ENCODE data around the gene KIAA1958.

Gene KIAA1958

DNA sequence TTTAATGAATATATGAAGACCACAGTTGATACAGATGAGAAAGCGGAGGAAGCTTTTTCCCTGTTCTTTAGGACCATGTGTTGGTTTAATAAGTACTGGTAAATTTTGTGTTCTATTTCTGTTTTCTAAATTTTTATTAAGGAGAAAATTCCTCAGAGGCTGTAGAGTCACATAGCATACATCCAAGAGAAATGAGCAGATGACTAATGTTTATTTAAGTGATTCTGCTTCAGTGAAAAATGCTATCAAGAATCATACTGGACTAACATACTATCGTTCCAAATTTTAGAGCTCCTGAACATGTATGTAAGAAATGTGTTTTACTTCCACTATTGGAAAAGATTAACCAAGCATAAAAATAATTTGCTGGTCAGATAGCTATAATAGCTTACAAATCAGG, 115.0 kb downstream of the KIAA1958 start:
- DNase-seq (ENCODE audit: low read depth): peak; percentile 56

DNA sequence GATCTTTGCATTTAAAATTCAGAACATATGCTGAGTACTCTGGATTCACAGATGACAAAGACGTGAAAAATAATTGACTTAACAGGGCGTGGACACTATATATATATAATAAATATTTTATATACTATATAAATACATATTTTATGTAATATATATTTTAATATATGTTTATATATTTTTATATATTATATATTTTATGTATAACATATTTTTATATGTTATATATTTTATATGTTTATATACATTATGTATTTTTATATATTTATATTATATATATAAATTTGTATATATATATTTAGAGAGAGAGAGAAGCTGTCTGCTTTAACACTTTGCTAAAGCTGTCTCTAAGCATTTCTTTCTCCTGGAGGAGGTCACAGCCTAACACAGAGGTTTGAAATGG, 118.2 kb downstream of the KIAA1958 start:
- DNase-seq (ENCODE audit: low read depth): no peak

- DNase-seq (ENCODE audit: low read depth): no peak
These were observed 118.9 kb downstream of the KIAA1958 start for GRCh38 chr9:112605518-112605917.

- no peak for DNase-seq (ENCODE audit: low read depth)
These were observed 119.5 kb downstream of the KIAA1958 start for GRCh38 chr9:112605963-112606699.

- DNase-seq (ENCODE audit: low read depth): no peak
These were observed 122.2 kb downstream of the KIAA1958 start for GRCh38 chr9:112608851-112609250.

GRCh38 chr9:112615584-112616266, 129.1 kb downstream of the KIAA1958 start:
- DNase-seq (ENCODE audit: low read depth): no peak

GRCh38 chr9:112617371-112617770, 130.7 kb downstream of the KIAA1958 start:
- DNase-seq (ENCODE audit: low read depth): no peak

- no peak for DNase-seq (ENCODE audit: low read depth)
These were observed 131.9 kb downstream of the KIAA1958 start for GRCh38 chr9:112618385-112619009.

GRCh38 chr9:112620388-112620787, 133.8 kb downstream of the KIAA1958 start:
- no peak for DNase-seq (ENCODE audit: low read depth)

GRCh38 chr9:112621018-112621655, 134.5 kb downstream of the KIAA1958 start:
- DNase-seq (ENCODE audit: low read depth): no peak

DNA sequence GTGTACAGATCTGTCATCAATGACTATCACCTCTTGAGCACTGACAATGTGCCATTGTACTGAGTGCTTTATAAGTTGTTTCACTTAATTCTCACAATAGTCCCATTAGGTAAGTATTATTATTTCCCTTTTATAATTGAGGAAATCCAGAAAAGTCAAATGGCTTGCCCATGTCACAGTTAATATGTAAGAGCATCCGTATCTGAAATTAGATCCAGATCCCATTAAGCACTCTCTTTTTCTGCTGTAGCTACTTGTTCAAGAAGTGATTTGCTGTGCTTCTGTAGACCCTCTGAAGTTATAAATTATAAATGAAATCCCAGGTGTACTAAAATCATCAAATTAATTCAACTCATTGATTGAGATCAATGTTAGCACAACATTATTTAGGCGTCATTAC, 136.6 kb downstream of the KIAA1958 start:
- DNase-seq (ENCODE audit: low read depth): no peak

DNA sequence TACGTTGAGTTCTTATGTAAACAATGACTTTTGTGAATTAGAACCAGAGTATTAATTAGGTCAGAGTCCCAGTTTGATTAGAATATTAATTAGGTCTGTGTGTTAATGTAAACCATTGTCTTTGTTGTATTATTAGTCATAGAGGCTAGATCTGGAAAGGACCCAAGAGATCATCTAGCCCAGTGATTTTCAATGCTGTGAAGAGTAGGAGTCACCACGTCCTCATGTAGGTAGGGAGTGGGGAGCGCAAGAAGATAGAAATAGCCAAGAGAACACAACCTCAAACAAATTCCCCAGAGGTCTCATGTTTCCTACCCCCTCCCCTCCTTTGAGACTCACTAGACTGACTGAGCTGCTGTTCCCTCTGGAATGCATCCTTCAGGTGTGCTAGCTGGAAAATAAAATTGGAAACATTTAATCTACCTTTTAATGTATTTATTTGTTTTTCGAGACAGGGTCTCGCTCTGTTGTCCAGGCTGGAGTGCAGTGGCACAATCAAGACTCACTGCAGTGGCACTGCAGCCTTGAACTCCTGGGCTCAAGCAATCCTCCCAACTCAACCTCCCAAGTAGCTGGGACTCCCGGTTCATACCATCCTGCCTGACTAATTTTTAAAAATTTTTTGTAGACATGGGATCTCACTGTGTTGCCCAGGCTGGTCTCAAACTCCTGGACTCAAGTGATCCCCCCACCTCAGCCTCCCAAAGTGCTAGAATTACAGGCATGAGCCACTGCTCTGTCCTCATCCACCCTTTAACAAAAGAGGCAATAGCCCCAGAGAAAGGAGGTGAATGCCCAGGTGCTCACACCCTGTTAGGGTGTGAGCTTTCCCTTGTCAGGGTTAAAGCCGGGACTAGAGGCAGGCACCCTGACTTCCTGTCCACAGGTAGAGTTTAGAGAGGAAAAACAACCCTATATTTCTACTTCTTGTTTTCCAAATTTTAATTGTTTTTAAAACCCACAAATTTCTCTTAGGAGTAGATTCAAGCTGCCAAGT, 138.4 kb downstream of the KIAA1958 start:
- DNase-seq (ENCODE audit: low read depth): peak; percentile 15

DNA sequence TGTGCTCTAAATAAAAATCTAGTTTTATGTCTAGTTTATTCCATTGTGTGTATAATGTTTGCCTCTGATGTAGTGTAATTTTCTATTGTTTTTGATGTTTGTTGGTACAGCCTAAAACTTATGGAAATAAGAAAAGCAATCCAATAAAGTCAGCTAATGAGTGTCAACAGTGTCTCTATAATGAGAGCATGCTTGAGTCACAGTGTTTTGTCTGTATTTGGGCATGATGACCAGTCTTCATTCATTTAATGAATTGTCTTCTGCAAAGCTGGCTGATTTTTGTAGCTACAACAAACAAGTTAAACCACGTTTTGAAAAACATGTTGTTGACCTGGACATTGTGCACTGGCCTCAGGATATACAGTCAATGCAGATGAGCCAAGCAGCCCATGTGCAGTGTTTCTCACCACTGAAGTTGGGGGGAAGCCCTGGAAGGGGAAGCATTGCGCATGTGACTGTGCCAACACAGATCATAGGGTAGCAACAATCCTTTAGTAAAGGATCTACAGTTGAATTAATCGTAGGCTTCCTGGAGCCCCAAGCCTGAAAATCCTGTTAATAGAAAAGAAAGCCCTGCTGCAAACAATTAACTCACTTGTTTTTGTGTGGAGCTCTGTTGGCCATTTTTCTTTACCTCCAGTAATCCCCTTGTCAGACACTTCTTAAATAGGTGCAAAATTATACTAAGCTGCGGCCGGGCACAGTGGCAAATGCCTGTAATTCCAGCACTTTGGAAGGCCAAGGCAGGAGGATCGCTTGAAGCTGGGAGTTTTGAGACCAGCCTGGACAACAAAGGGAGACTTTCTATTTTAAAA, 143.3 kb downstream of the KIAA1958 start:
- no peak for DNase-seq (ENCODE audit: low read depth)

DNA sequence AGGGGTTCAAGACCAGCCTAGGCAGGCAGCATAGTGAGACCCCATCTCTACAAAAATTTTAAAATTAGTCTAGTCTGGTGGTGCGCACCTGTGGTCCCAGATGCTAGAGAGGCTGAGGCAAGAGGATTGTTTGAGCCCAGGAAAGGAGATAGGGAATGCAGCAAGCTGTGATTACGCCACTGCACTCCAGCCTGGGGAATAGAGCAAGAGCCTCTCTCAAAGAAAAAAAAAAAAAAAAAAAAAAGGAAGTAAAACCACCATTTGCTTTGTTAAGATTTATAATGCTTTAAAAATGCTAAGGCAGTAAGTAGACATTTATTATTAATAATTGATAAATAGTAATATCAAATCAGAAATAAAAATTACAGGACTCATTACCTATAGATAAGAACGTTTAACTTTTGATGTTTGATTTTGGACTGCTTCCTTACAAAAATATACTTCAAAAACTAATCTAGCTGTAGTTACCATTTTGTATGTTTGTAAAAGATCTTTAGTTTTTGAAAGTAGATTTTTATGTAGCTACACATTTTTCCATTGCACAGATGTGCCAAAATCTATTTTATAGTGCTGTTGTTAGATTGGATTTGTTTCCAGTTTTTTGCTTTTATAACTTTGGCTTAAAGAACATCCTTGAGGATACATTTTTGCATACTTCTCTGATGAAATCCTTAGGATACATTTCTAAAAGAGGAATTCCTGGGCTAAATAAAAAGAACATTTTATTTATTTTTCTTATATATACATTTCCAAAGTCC, 144.9 kb downstream of the KIAA1958 start:
- DNase-seq (ENCODE audit: low read depth): no peak

DNA sequence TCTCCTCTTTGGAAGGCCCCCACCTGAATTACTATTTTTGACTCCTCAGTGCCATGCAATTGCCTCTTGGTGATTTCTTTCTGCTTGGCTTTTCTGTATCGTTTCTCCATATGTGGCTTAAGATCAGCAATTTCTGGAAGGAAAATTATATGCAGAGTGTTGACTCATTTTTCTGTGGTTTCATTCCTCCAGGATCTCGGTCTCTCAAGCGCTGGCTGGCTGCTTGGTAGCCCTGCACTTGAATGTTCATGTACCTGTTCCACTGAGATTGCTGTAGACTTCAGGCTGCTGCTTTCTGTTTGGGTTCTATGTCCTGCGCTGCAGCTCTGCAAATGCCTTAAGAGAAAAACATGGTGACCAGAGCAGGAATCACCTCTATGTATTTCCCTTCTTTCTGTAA, 153.7 kb downstream of the KIAA1958 start:
- DNase-seq (ENCODE audit: low read depth): no peak

- DNase-seq (ENCODE audit: low read depth): no peak
These were observed 155.5 kb downstream of the KIAA1958 start for GRCh38 chr9:112642126-112642525.

- DNase-seq (ENCODE audit: low read depth): no peak
These were observed 161.0 kb downstream of the KIAA1958 start for GRCh38 chr9:112647596-112647995.

- DNase-seq (ENCODE audit: low read depth): no peak
These were observed 162.0 kb downstream of the KIAA1958 start for GRCh38 chr9:112648624-112649023.

GRCh38 chr9:112654282-112654681, 167.7 kb downstream of the KIAA1958 start:
- DNase-seq (ENCODE audit: low read depth): no peak

GRCh38 chr9:112655668-112656067, 169.0 kb downstream of the KIAA1958 start:
- DNase-seq (ENCODE audit: low read depth): no peak

Measured in iris pigment epithelial cell (primary cell).